Neural cell (in vitro differentiated cells): ENCODE measurements around the gene CNNM2. TPM values are rescaled to one million over a fixed set of nuclear protein-coding genes. Genes with fewer than 3 reads are reported as not detected.

Experiments used
- H2AFZ ChIP-seq: fragments of 200-600, 300-800 bp; sonication (generic), shearing (Covaris generic); 2 replicates; pipeline ENCODE4 v1.6.0; 2014; ENCODE audit warnings: low read depth, mild to moderate bottlenecking, antibody characterized with exemption, low read length, moderate library complexity
- H3F3A ChIP-seq: fragments of 200-600 bp; shearing (Covaris generic); 2 replicates; pipeline ENCODE4 v1.6.1; 2016; ENCODE audit warnings: mild to moderate bottlenecking, moderate library complexity, mixed read lengths, antibody characterized with exemption, low read length; ENCODE audit not compliant: insufficient read depth, poor library complexity, severe bottlenecking
- H3K27ac ChIP-seq: fragments of 200-600, 300-800 bp; sonication (generic), shearing (Covaris generic); 2 replicates; pipeline ENCODE4 v1.5.1; 2014; ENCODE audit warnings: mild to moderate bottlenecking, low read length, moderate library complexity
- H3K27me3 ChIP-seq: fragments of 300-800, 200-600 bp; sonication (generic), shearing (Covaris generic); 2 replicates; pipeline ENCODE4 v1.6.0; 2014; ENCODE audit warnings: mild to moderate bottlenecking, low read depth, low read length, moderate library complexity; ENCODE audit not compliant: insufficient read depth
- H3K36me3 ChIP-seq: fragments of 300-800, 200-600 bp; sonication (generic), shearing (Covaris generic); 2 replicates; pipeline ENCODE4 v1.5.1; 2014; ENCODE audit warnings: mild to moderate bottlenecking, antibody characterized with exemption, low read length, moderate library complexity; ENCODE audit not compliant: insufficient read depth
- H3K4me2 ChIP-seq: fragments of 300-800, 200-600 bp; sonication (generic), shearing (Covaris generic); 2 replicates; pipeline ENCODE4 v1.6.0; 2014; ENCODE audit warnings: mild to moderate bottlenecking, low read length
- H3K4me3 ChIP-seq: fragments of 300-800, 200-600 bp; sonication (generic), shearing (Covaris generic); 2 replicates; pipeline ENCODE4 v1.5.1; 2014; ENCODE audit warnings: mild to moderate bottlenecking, low read length, moderate library complexity
- H3K79me2 ChIP-seq: fragments of 200-600 bp; shearing (Covaris generic); replicated peaks from 2 replicates; pipeline ENCODE4 v1.6.0; 2014; ENCODE audit warnings: mild to moderate bottlenecking, low read length, moderate library complexity; ENCODE audit not compliant: insufficient read depth
- H3K9ac ChIP-seq: fragments of 300-800, 200-600 bp; sonication (generic), shearing (Covaris generic); 2 replicates; pipeline ENCODE4 v1.6.1; 2016; ENCODE audit warnings: mild to moderate bottlenecking, low read length, mixed read lengths
- H3K9me2 ChIP-seq: fragments of 200-600 bp; shearing (Covaris generic); 2 replicates; pipeline ENCODE4 v1.6.1; 2016; ENCODE audit warnings: mild to moderate bottlenecking, low read length, mixed read lengths; ENCODE audit not compliant: insufficient read depth
- H3K9me3 ChIP-seq: fragments of 200-600, 300-800 bp; sonication (generic), shearing (Covaris generic); 2 replicates; pipeline ENCODE4 v1.6.1; 2016; ENCODE audit warnings: mild to moderate bottlenecking, mixed run types, low read length, moderate library complexity, mixed read lengths
- H4K20me1 ChIP-seq: fragments of 200-600 bp; shearing (Covaris generic); 2 replicates; pipeline ENCODE4 v1.6.1; 2016; ENCODE audit warnings: mild to moderate bottlenecking, mixed run types; ENCODE audit not compliant: insufficient read depth
- EP300 ChIP-seq: fragments of 450-650 bp; conservative IDR thresholded peaks from 2 replicates; pipeline ENCODE4 v1.6.1; 2014; ENCODE audit warnings: antibody characterized with exemption, mild to moderate bottlenecking, moderate library complexity; ENCODE audit not compliant: poor library complexity, severe bottlenecking
- EZH2 ChIP-seq: fragments of 200-600, 300-800 bp; shearing (Covaris generic), sonication (generic); IDR thresholded peaks from 2 replicates; pipeline ENCODE4 v1.6.1; 2014; ENCODE audit warnings: antibody characterized with exemption, low read length, borderline replicate concordance, mild to moderate bottlenecking; ENCODE audit not compliant: insufficient read depth, poor library complexity, severe bottlenecking
- MXI1 ChIP-seq: fragments of 450-650 bp; conservative IDR thresholded peaks from 2 replicates; pipeline ENCODE4 v1.6.1; 2014; ENCODE audit warnings: antibody characterized with exemption, mild to moderate bottlenecking; ENCODE audit not compliant: poor library complexity, severe bottlenecking
- POLR2AphosphoS5 ChIP-seq: IDR thresholded peaks from 2 replicates; pipeline ENCODE4 v1.6.1; 2012
- RAD21 ChIP-seq: fragments of 450-650 bp; conservative IDR thresholded peaks from 2 replicates; pipeline ENCODE4 v1.6.1; 2014; ENCODE audit warnings: antibody characterized with exemption, mild to moderate bottlenecking, moderate library complexity
- REST ChIP-seq: IDR thresholded peaks from 2 replicates; pipeline ENCODE4 v1.6.1; 2012; ENCODE audit warnings: borderline replicate concordance
- SMC3 ChIP-seq: fragments of 450-650 bp; conservative IDR thresholded peaks from 2 replicates; pipeline ENCODE4 v1.6.1; 2014; ENCODE audit warnings: antibody characterized with exemption, mild to moderate bottlenecking, moderate library complexity; ENCODE audit not compliant: poor library complexity
- TAF1 ChIP-seq: IDR thresholded peaks from 2 replicates; pipeline ENCODE4 v1.6.1; 2012; ENCODE audit warnings: low read depth
- polyA plus RNA-seq: library from polyadenylated mRNA; depleted of rRNA; stranded (reverse); fragments of >200 nt; gene quantifications from 2 replicates; pipeline ENCODE4 v1.2.3, GENCODE V29; 2014
- TF ChIP-seq, protein P1 (sequence below): fragments of 450-650 bp; IDR thresholded peaks from 2 replicates; pipeline ENCODE4 v1.5.1; 2014; ENCODE audit warnings: antibody characterized with exemption, mild to moderate bottlenecking, moderate library complexity; ENCODE audit not compliant: poor library complexity, severe bottlenecking

The CNNM2 gene
- polyA plus RNA-seq, 1 donor from 2014 or later, result 5.0 TPM

DNA sequence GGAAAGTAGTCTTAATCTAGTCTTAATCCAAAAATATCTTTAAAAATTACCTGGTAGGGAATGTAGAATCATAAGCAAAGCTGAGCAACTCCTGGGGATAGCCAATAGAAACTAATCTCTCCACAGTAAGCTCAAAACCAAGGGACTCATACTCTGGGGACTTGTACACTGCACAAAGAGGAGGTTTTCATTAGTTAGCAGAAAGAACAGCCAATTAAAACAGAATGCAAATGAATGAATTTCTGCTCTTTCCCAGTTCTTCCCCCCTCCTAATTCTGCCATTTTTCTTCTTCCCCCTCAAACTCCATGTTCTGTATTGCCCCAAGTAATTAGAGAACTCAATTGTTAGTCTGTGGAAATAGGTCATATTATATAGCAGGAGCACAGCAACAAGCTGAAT lies 188.4 kb downstream of the CNNM2 start:
- H3K9ac ChIP-seq, result no peak overlapping the region
- peaks cover 8% of the 10 kb centered on the region for H3K36me3 ChIP-seq
- H3K9me3 ChIP-seq, result no peaks in the 10 kb centered on the region
- no peak overlapping the region for H2AFZ ChIP-seq
- H3K4me3 ChIP-seq, result no peak overlapping the region
- TF ChIP-seq EP300 (no peak), RAD21 (no peak), TAF1 (no peak), MXI1 (no peak), SMC3 (no peak), EZH2 (no peak), REST (no peak), POLR2AphosphoS5 (no peak)
- TF ChIP-seq, protein P1, sequence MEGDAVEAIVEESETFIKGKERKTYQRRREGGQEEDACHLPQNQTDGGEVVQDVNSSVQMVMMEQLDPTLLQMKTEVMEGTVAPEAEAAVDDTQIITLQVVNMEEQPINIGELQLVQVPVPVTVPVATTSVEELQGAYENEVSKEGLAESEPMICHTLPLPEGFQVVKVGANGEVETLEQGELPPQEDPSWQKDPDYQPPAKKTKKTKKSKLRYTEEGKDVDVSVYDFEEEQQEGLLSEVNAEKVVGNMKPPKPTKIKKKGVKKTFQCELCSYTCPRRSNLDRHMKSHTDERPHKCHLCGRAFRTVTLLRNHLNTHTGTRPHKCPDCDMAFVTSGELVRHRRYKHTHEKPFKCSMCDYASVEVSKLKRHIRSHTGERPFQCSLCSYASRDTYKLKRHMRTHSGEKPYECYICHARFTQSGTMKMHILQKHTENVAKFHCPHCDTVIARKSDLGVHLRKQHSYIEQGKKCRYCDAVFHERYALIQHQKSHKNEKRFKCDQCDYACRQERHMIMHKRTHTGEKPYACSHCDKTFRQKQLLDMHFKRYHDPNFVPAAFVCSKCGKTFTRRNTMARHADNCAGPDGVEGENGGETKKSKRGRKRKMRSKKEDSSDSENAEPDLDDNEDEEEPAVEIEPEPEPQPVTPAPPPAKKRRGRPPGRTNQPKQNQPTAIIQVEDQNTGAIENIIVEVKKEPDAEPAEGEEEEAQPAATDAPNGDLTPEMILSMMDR, result no peak
- H3K79me2 ChIP-seq, result no peaks in the 10 kb centered on the region
- H3K27ac ChIP-seq, result no peak overlapping the region
- H3F3A ChIP-seq, result no peaks in the 10 kb centered on the region
- H3K4me2 ChIP-seq, result no peak overlapping the region
- H3K27me3 ChIP-seq, result no peaks in the 10 kb centered on the region
- no peaks in the 10 kb centered on the region for H4K20me1 ChIP-seq
- H3K9me2 ChIP-seq, result no peaks in the 10 kb centered on the region

DNA sequence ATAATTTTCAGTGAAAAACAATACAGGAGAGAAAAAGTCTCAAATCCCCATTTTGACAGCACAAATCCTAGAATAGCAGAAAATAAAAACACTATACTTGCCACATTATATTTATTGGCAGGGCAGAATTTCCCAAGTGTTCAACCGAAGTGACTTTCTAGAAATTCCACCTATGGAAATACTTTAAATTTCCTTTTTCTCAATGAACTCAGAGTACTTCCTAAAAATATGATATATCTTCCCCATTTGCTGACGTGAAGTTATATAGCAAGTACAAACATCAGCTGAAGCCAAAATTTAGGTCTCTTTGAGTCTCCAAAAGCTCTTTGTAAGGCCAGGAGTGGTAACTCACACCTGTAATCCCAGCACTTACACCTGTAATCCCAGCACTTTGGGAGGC lies 191.7 kb downstream of the CNNM2 start:
- Histone ChIP-seq H2AFZ (no peak overlapping the region), H3K27me3 (no peaks in the 10 kb centered on the region), H4K20me1 (no peaks in the 10 kb centered on the region), H3K36me3 (peaks cover under 1% of the 10 kb centered on the region), H3K27ac (no peak overlapping the region), H3K9me2 (no peaks in the 10 kb centered on the region), H3K9me3 (no peaks in the 10 kb centered on the region), H3K4me3 (no peak overlapping the region), H3K9ac (no peak overlapping the region), H3K4me2 (no peak overlapping the region), H3K79me2 (peaks cover 2% of the 10 kb centered on the region), H3F3A (no peaks in the 10 kb centered on the region)
- TF ChIP-seq SMC3 (no peak), MXI1 (no peak), RAD21 (no peak), EP300 (no peak), EZH2 (no peak), TAF1 (no peak)
- TF ChIP-seq, protein P1, result no peak
